GM18505 (cell line): ENCODE measurements around the gene RNF150.
"Not testable (repeated sequence)": the region's sequence is repeated elsewhere in the genome, so short reads cannot be mapped to it uniquely, and the experiment has no call there.

Experiments
- ATAC-seq: cut with Tn5 transposase; IDR thresholded peaks from one replicate; pipeline ENCODE4 v1.9.1; 2021; ENCODE audit not compliant: unreplicated experiment
- POLR2A ChIP-seq: IDR thresholded peaks from 4 replicates; pipeline ENCODE4 v1.6.1; 2011; ENCODE audit warnings: borderline replicate concordance; ENCODE audit not compliant: insufficient read depth, insufficient read length; ENCODE audit errors: extremely low read depth

The RNF150 gene

GRCh38 chr4:140816806-140817510 is 316.3 kb downstream of the RNF150 start:
- no peak for TF ChIP-seq POLR2A
- no peak for ATAC-seq

DNA sequence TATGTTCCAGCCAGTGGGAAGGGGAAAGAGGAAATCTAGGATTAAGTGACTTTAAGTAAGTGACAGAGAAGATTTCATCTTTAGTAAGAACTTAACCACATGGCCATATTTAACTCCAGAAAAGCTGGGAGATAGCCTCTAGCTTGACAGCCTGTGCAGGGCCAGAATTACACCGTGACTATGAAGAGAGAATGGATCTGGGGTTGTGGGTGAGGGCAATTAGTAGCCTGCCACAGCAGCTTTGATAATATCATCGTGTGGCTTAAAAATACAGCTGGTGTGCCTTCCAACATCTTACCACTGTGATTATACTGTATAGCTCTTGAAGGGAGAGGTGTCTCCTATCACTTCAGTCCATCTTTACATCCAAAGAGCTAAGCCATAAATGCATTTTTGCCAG is 319.5 kb downstream of the RNF150 start:
- no peak for TF ChIP-seq POLR2A
- no peak for ATAC-seq

DNA sequence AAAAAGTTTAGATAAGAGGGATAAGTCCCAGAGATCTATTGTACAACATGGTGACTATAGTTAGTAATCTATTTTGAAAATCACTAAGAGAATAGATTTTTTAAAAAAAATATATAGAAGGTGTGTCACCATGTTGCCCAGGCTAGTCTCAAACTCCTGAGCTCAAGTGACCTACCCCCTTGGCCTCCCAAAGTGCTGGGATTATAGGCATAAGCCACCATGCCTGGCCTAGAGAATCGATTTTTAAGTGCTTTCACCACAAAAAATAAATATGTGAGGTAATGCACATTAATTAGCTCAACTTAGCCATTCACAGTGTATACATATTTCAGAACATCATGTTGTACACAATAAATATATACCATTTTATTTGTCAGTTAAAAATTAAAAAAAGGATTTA is 320.4 kb downstream of the RNF150 start:
- TF ChIP-seq POLR2A: no peak
- ATAC-seq: no peak

DNA sequence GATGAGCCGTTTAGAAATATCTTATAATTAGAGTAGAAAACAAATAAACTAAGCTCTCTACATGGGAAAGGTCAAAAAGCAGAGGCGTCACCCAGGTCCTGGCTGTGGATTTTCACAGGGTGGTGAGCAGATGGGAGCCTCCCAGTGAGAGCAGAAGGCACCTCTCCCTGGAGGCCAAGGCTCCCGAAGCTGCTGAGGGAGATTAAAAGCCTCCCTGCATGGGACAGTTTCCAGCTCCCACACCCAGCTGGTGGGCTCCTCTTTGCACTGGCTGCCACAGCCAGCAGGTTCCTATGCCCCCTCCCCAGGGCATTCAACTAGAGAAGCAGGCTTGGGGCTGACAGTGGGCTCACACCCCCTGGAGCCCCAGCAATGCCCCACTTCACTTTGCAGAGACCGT is 321.8 kb downstream of the RNF150 start:
- ATAC-seq: no peak
- no peak for TF ChIP-seq POLR2A

GRCh38 chr4:140810591-140811169 is 322.6 kb downstream of the RNF150 start:
- ATAC-seq: not testable (repeated sequence)
